H7 (cell line): ENCODE data around the gene SMARCD3. TPM values are rescaled to one million over a fixed set of nuclear protein-coding genes. Genes with fewer than 3 reads are reported as not detected.

ENCODE experiments used
- DNase-seq: peaks from one replicate; pipeline ENCODE4 v3.0.0; 2012
- H3K27me3 ChIP-seq: 2 replicates; pipeline ENCODE4 v1.6.0; 2011; ENCODE audit warnings: mild to moderate bottlenecking, low read length; ENCODE audit not compliant: control insufficient read depth, insufficient read depth
- H3K36me3 ChIP-seq: replicated peaks from 2 replicates; pipeline ENCODE4 v1.5.1; 2011; ENCODE audit warnings: low read length; ENCODE audit not compliant: control insufficient read depth, insufficient read depth
- H3K4me3 ChIP-seq: 2 replicates; pipeline ENCODE4 v1.5.1; 2011; ENCODE audit warnings: low read depth, mild to moderate bottlenecking, control low read depth, low read length, moderate library complexity; ENCODE audit not compliant: insufficient read depth
- total RNA-seq: library from RNA; depleted of rRNA; stranded (reverse); fragments of >200 nt; shearing (Covaris generic); gene quantifications from 2 replicates; pipeline ENCODE4 v1.2.3, GENCODE V29; 2014

The SMARCD3 gene
- total RNA-seq, 1 experiment from 2014 or later = 23.6 TPM

- DNase-seq = peak; percentile 96
- Histone ChIP-seq H3K36me3 (no peaks in the 10 kb centered on the region), H3K4me3 (peak overlapping the region; percentile 43), H3K27me3 (peaks cover 22% of the 10 kb centered on the region)
Measured at GRCh38 chr7:151276666-151277590, 28.4 kb upstream of the SMARCD3 start.

GRCh38 chr7:151275813-151276577, 27.5 kb upstream of the SMARCD3 start:
- Histone ChIP-seq H3K27me3 (peaks cover 22% of the 10 kb centered on the region), H3K36me3 (no peaks in the 10 kb centered on the region), H3K4me3 (no peak overlapping the region; the same call in 1 of the 2 replicates)
- peak; percentile 71 for DNase-seq

- Histone ChIP-seq H3K27me3 (peaks cover 22% of the 10 kb centered on the region), H3K36me3 (no peaks in the 10 kb centered on the region), H3K4me3 (no peak overlapping the region)
- DNase-seq = peak; percentile 50
Measured at GRCh38 chr7:151274936-151275812, 26.7 kb upstream of the SMARCD3 start.

GRCh38 chr7:151274396-151274795, 25.9 kb upstream of the SMARCD3 start:
- DNase-seq = no peak
- H3K36me3 ChIP-seq = no peaks in the 10 kb centered on the region
- H3K4me3 ChIP-seq = no peak overlapping the region
- H3K27me3 ChIP-seq = peaks cover 19% of the 10 kb centered on the region

- peak; percentile 36 for DNase-seq
- Histone ChIP-seq H3K36me3 (no peaks in the 10 kb centered on the region), H3K27me3 (peaks cover 19% of the 10 kb centered on the region), H3K4me3 (no peak overlapping the region)
Measured at GRCh38 chr7:151273651-151274390, 25.3 kb upstream of the SMARCD3 start.

GRCh38 chr7:151272877-151273276, 24.4 kb upstream of the SMARCD3 start:
- DNase-seq = no peak

GRCh38 chr7:151272405-151272804, 23.9 kb upstream of the SMARCD3 start:
- peaks cover 15% of the 10 kb centered on the region for H3K27me3 ChIP-seq
- H3K4me3 ChIP-seq = no peak overlapping the region
- H3K36me3 ChIP-seq = no peaks in the 10 kb centered on the region
- DNase-seq = no peak

More at GRCh38 chr7:151272877-151273276, 24.4 kb upstream of the SMARCD3 start:
- H3K27me3 ChIP-seq = peaks cover 19% of the 10 kb centered on the region
- no peak overlapping the region for H3K4me3 ChIP-seq
- H3K36me3 ChIP-seq = no peaks in the 10 kb centered on the region

- no peaks in the 10 kb centered on the region for H3K36me3 ChIP-seq
- H3K27me3 ChIP-seq = peaks cover 12% of the 10 kb centered on the region
- DNase-seq = no peak
- no peak overlapping the region for H3K4me3 ChIP-seq
Measured at GRCh38 chr7:151271699-151272355, 23.3 kb upstream of the SMARCD3 start.

- Histone ChIP-seq H3K36me3 (no peaks in the 10 kb centered on the region), H3K27me3 (no peaks in the 10 kb centered on the region), H3K4me3 (no peak overlapping the region)
- DNase-seq = no peak
Measured at GRCh38 chr7:151269511-151269910, 21.0 kb upstream of the SMARCD3 start.

GRCh38 chr7:151265351-151265931, 16.9 kb upstream of the SMARCD3 start:
- no peaks in the 10 kb centered on the region for H3K27me3 ChIP-seq

GRCh38 chr7:151264615-151265014, 16.1 kb upstream of the SMARCD3 start:
- no peak for DNase-seq
- Histone ChIP-seq H3K4me3 (no peak overlapping the region), H3K27me3 (no peaks in the 10 kb centered on the region), H3K36me3 (no peaks in the 10 kb centered on the region)

More at GRCh38 chr7:151265351-151265931, 16.9 kb upstream of the SMARCD3 start:
- H3K36me3 ChIP-seq = no peaks in the 10 kb centered on the region
- no peak overlapping the region for H3K4me3 ChIP-seq
- DNase-seq = no peak

GRCh38 chr7:151261529-151261928, 13.0 kb upstream of the SMARCD3 start:
- Histone ChIP-seq H3K4me3 (no peak overlapping the region), H3K36me3 (no peaks in the 10 kb centered on the region), H3K27me3 (no peaks in the 10 kb centered on the region)

GRCh38 chr7:151260883-151261282, 12.4 kb upstream of the SMARCD3 start:
- H3K27me3 ChIP-seq = peaks cover 2% of the 10 kb centered on the region; the same call in 1 of the 2 replicates
- no peak for DNase-seq
- H3K36me3 ChIP-seq = no peaks in the 10 kb centered on the region
- no peak overlapping the region for H3K4me3 ChIP-seq

More at GRCh38 chr7:151261529-151261928, 13.0 kb upstream of the SMARCD3 start:
- DNase-seq = no peak
